Right atrium auricular region (tissue), 2 donors: ENCODE measurements around the gene BST1. TPM values are rescaled to one million over a fixed set of nuclear protein-coding genes. Genes with fewer than 3 reads are reported as not detected.

ENCODE experiments used
- DNase-seq: peaks from one replicate; pipeline ENCODE4 v3.0.0-alpha.2; 2019; ENCODE audit warnings: low spot score
- H3K27ac ChIP-seq, 2 donors: fragments of 200-600 bp; sonication (generic); 1 replicate in 1 of 2; 2 replicates in 1 of 2; pipeline ENCODE4 v1.5.1; 2016 to 2019
- H3K27me3 ChIP-seq, 2 donors: fragments of 200-600 bp; sonication (generic); one replicate each; pipeline versions ENCODE4 v1.5.1 to v1.6.0; 2017 to 2019
- H3K36me3 ChIP-seq: fragments of 200-600 bp; sonication (generic); one replicate; pipeline ENCODE4 v1.5.1; 2016
- H3K4me1 ChIP-seq, 2 donors: fragments of 200-600 bp; sonication (generic); one replicate each; pipeline versions ENCODE4 v1.5.1 to v1.6.0; 2017 to 2019
- H3K4me3 ChIP-seq, 2 donors: fragments of 200-600 bp; sonication (generic); 1 replicate in 1 of 2; 2 replicates in 1 of 2; pipeline ENCODE4 v1.5.1; 2017 to 2019; ENCODE audit warnings: mild to moderate bottlenecking in 1 of 2, moderate library complexity in 1 of 2
- H3K9me3 ChIP-seq, 2 donors: fragments of 200-600 bp; sonication (generic); one replicate each; pipeline ENCODE4 v1.5.1; 2019
- CTCF ChIP-seq, 2 donors: fragments of 200-600 bp; sonication (generic); IDR thresholded peaks; one replicate each; pipeline ENCODE4 v1.5.1; 2019; ENCODE audit warnings: antibody characterized with exemption in 2 of 2
- total RNA-seq, 2 donors: library from RNA; depleted of rRNA; stranded (reverse); fragments of >200 nt; gene quantifications; one replicate each; pipeline ENCODE4 v1.1.0, GENCODE V29; 2016

Gene BST1
- total RNA-seq, 2 donors from 2014 or later = 9.5 to 10.2 TPM

- Histone ChIP-seq H3K4me3 (no peak overlapping the region), H3K27me3 (no peaks in the 10 kb centered on the region), H3K9me3 (no peaks in the 10 kb centered on the region), H3K4me1 (no peaks in the 10 kb centered on the region), H3K27ac (no peak overlapping the region), H3K36me3 (no peaks in the 10 kb centered on the region)
- DNase-seq = no peak
- TF ChIP-seq CTCF (IDR thresholded peaks at IDR 0.05) = no peak
Observed at GRCh38 chr4:15735536-15735935, 32.7 kb downstream of the BST1 start.

- no peak for TF ChIP-seq CTCF (IDR thresholded peaks at IDR 0.05)
- no peak overlapping the region for H3K27ac ChIP-seq
- H3K27me3 ChIP-seq = no peaks in the 10 kb centered on the region
- no peaks in the 10 kb centered on the region for H3K36me3 ChIP-seq
- H3K4me1 ChIP-seq = no peaks in the 10 kb centered on the region
- no peaks in the 10 kb centered on the region for H3K9me3 ChIP-seq
- no peak for DNase-seq
- H3K4me3 ChIP-seq = no peak overlapping the region
Observed at GRCh38 chr4:15736514-15737050, 33.7 kb downstream of the BST1 start.

GRCh38 chr4:15737255-15737654, 34.4 kb downstream of the BST1 start:
- no peaks in the 10 kb centered on the region for H3K27me3 ChIP-seq
- no peak overlapping the region for H3K4me3 ChIP-seq
- H3K4me1 ChIP-seq = no peaks in the 10 kb centered on the region
- no peak overlapping the region for H3K27ac ChIP-seq
- DNase-seq = no peak
- no peaks in the 10 kb centered on the region for H3K36me3 ChIP-seq
- TF ChIP-seq CTCF (IDR thresholded peaks at IDR 0.05) = no peak
- peaks cover 0 to 6% of the 10 kb centered on the region in 2 donors for H3K9me3 ChIP-seq

GRCh38 chr4:15738877-15739276, 36.0 kb downstream of the BST1 start:
- H3K36me3 ChIP-seq = no peaks in the 10 kb centered on the region
- H3K9me3 ChIP-seq = peaks cover 0 to 10% of the 10 kb centered on the region in 2 donors
- no peak for DNase-seq
- H3K4me3 ChIP-seq = no peak overlapping the region
- H3K4me1 ChIP-seq = no peaks in the 10 kb centered on the region
- H3K27ac ChIP-seq = no peak overlapping the region
- TF ChIP-seq CTCF (IDR thresholded peaks at IDR 0.05) = no peak
- H3K27me3 ChIP-seq = no peaks in the 10 kb centered on the region

GRCh38 chr4:15740764-15741404, 38.0 kb downstream of the BST1 start:
- Histone ChIP-seq H3K27me3 (no peaks in the 10 kb centered on the region), H3K9me3 (peaks cover 0 to 10% of the 10 kb centered on the region in 2 donors), H3K4me3 (no peak overlapping the region), H3K4me1 (no peaks in the 10 kb centered on the region), H3K36me3 (no peaks in the 10 kb centered on the region), H3K27ac (no peak overlapping the region)
- no peak for TF ChIP-seq CTCF (IDR thresholded peaks at IDR 0.05)
- DNase-seq = no peak
